ENCODE results near the gene CGN.

CGN gene

GRCh38 chr1:151504252-151504651, 6.9 kb upstream of the CGN start:
- CTCF ChIA-PET: interaction anchor here (0.6 to 1.2 kb wide), 2 partner anchors 60 to 247 kb away, joined by 3 read pairs; no protein-coding TSS in a partner anchor
- Histone ChIP-seq H3K27ac (ENCODE audit: extremely low read depth, low read depth, low read length) (no peak overlapping the region), H3K36me3 (ENCODE audit: control insufficient read depth in 2 of 2, insufficient read depth in 1 of 2, low read length in 2 of 2) (no peaks in the 10 kb centered on the region), H3K4me1 (ENCODE audit: control insufficient read depth, insufficient read depth, low read length) (no peaks in the 10 kb centered on the region), H3K9me3 (ENCODE audit: control insufficient read depth, insufficient read depth, low read depth, low read length) (no peaks in the 10 kb centered on the region), H3K4me3 (ENCODE audit: low read depth, low read length) (no peak overlapping the region)
- no peak for TF ChIP-seq ZNF391 (tag by site-specific recombination; IDR thresholded peaks at IDR 0.05; ENCODE audit: borderline replicate concordance, low read depth)
- no peak for TF ChIP-seq ZNF449 (tag by site-specific recombination; IDR thresholded peaks at IDR 0.05)
- no peak for TF ChIP-seq ZBTB1 (tag by site-specific recombination; IDR thresholded peaks at IDR 0.05)
- TF ChIP-seq, protein P1, sequence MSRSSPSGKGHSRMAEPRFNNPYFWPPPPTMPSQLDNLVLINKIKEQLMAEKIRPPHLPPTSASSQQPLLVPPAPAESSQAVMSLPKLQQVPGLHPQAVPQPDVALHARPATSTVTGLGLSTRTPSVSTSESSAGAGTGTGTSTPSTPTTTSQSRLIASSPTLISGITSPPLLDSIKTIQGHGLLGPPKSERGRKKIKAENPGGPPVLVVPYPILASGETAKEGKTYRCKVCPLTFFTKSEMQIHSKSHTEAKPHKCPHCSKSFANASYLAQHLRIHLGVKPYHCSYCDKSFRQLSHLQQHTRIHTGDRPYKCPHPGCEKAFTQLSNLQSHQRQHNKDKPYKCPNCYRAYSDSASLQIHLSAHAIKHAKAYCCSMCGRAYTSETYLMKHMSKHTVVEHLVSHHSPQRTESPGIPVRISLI (tag by site-specific recombination; IDR thresholded peaks at IDR 0.05): no peak
- no peak for TF ChIP-seq ZIC2 (tag by site-specific recombination; IDR thresholded peaks at IDR 0.05)
- no peak for TF ChIP-seq ZNF2 (tag by site-specific recombination; IDR thresholded peaks at IDR 0.05)
- TF ChIP-seq ZNF341 (tag by site-specific recombination; IDR thresholded peaks at IDR 0.05; ENCODE audit: low read depth): no peak
- TF ChIP-seq ZFP3 (tag by site-specific recombination; IDR thresholded peaks at IDR 0.05; ENCODE audit: low read depth): no peak
- no peak for TF ChIP-seq GLI2 (tag by site-specific recombination; IDR thresholded peaks at IDR 0.05; ENCODE audit: borderline replicate concordance, low read depth)
- TF ChIP-seq ZSCAN5A (tag by site-specific recombination; IDR thresholded peaks at IDR 0.05): no peak
- TF ChIP-seq ZNF529 (tag by site-specific recombination; IDR thresholded peaks at IDR 0.05; ENCODE audit: insufficient replicate concordance): no peak
- no peak for TF ChIP-seq ZFP69B (tag by site-specific recombination; IDR thresholded peaks at IDR 0.05)
- TF ChIP-seq ZNF629 (tag by site-specific recombination; IDR thresholded peaks at IDR 0.05): no peak
- TF ChIP-seq ZNF677 (tag by site-specific recombination; IDR thresholded peaks at IDR 0.05): no peak
- TF ChIP-seq ZNF335 (tag by site-specific recombination; conservative IDR thresholded peaks at IDR 0.05): no peak
- TF ChIP-seq GLIS1 (tag by site-specific recombination; IDR thresholded peaks at IDR 0.05): no peak
- no peak for TF ChIP-seq ZNF571 (tag by site-specific recombination; IDR thresholded peaks at IDR 0.05)
- TF ChIP-seq ZNF747 (tag by site-specific recombination; IDR thresholded peaks at IDR 0.05): no peak
- TF ChIP-seq ZBTB8A (tag by site-specific recombination; IDR thresholded peaks at IDR 0.05): no peak
- POLR2A ChIA-PET: interaction anchor here (0.9 to 2.5 kb wide), 2 partner anchors 10 to 35 kb away, joined by 7 read pairs; partner anchors contain the start of gene TUFT1

DNA sequence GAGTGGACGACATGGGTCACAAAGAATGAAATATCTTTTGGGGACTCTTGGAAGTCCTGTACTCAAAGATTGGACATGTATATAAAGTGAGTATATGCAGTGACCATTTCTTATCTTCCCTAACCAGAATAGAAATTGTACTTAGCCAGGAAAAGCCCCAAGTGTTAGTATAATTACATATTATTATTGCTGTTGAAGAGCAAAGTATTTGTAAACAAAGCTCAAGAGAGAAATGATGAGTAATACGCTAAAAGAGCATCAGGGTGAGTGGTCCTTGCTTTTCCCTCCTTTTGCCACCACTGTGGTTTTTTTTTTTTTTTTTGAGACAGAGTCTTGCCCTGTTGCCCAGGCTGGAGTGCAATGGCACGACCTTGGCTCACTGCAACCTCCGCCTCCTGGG, 6.4 kb upstream of the CGN start:
- POLR2A ChIA-PET: interaction anchor here (0.9 to 2.5 kb wide), 2 partner anchors 10 to 35 kb away, joined by 7 read pairs; partner anchors contain the start of gene TUFT1
- H3K9me3 ChIP-seq (ENCODE audit: control insufficient read depth, insufficient read depth, low read depth, low read length): no peaks in the 10 kb centered on the region
- H3K27ac ChIP-seq (ENCODE audit: extremely low read depth, low read depth, low read length): no peak overlapping the region
- no peaks in the 10 kb centered on the region for H3K4me1 ChIP-seq (ENCODE audit: control insufficient read depth, insufficient read depth, low read length)
- H3K4me3 ChIP-seq (ENCODE audit: low read depth, low read length): no peak overlapping the region
- CTCF ChIA-PET: interaction anchor here (0.6 to 1.2 kb wide), 4 partner anchors 30 to 246 kb away, joined by 3 read pairs; partner anchors contain the start of gene PSMB4
- TF ChIP-seq ZEB2 (tag by site-specific recombination; IDR thresholded peaks at IDR 0.05) (no peak), SP7 (tag by site-specific recombination; IDR thresholded peaks at IDR 0.05) (peak; percentile 99), PRDM1 (tag by site-specific recombination; IDR thresholded peaks at IDR 0.05) (0 out of 2 replicates have a peak, but pooled peaks have one; percentile 16), ZNF558 (tag by site-specific recombination; IDR thresholded peaks at IDR 0.05) (no peak), FEZF1 (tag by site-specific recombination; IDR thresholded peaks at IDR 0.05) (peak; percentile 33; the same call in 1 of the 2 replicates), ZNF335 (tag by site-specific recombination; conservative IDR thresholded peaks at IDR 0.05) (peak; percentile 50; the same call in 1 of the 2 replicates)
- H3K36me3 ChIP-seq (ENCODE audit: control insufficient read depth in 2 of 2, insufficient read depth in 1 of 2, low read length in 2 of 2): no peaks in the 10 kb centered on the region

Data from HEK293 (cell line).